HG03354 (cell line): Measurements from ENCODE around the gene ALDH3A2.
"Not testable (repeated sequence)": the region's sequence is repeated elsewhere in the genome, so short reads cannot be mapped to it uniquely, and the experiment has no call there.

Source experiments
- ATAC-seq: cut with Tn5 transposase; IDR thresholded peaks from one replicate; pipeline ENCODE4 v1.9.1; 2021; ENCODE audit warnings: mild to moderate bottlenecking; ENCODE audit not compliant: unreplicated experiment, poor library complexity, severe bottlenecking

Gene ALDH3A2

DNA sequence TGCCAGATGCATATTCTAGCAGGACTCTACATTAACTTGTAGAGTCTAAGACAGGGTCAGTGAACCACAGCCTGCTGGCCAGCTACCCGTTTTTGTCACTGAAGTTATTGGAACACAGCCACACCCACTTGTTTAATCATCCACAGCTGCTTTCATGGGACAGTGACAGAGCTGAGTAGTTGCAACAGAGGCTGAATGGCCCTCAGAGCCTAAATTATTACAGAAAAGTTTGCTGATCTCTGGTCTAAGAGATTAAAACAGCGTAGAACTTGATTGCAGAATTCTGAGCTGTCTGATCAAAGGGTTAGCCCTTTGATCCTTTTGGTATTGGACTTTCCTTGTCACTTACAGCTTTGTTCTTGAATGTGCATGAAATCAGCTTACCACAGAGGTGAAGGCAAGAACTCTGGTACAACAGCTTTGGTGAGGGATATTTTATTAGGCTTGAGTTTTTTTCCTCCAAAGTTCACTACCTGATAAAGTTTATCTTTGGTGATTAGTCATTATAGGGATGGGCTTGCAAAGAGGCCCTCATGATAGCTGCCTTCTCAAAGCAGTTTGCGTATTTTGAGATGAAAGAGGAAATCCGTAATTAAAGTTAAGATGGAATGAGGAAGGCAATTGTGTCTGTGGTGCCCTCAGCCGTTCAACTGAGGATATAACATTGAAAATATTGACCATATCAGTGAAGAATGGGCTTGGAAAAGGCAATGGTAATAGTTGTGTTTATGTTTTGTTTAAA lies 23.6 kb downstream of the ALDH3A2 start:
- ATAC-seq = no peak

DNA sequence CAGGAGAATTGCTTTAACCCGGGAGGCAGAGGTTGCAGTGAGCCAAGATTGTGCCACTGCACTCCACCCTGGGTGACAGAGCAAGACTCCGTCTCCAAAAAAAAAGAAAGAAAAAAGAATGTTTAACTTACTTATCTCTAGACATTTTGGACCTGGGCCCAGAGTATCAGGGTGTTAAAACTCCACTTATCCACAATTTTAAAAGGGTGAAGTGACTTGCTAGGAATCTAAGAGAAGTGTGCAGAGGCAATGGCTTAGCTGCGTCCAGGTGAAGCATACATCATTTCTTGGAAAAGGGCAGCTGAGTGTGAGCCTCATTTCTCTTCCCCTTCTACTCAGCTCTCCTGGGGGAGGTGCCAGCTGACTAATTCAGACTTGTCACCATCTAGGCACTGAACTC lies 25.1 kb downstream of the ALDH3A2 start:
- ATAC-seq = no peak

DNA sequence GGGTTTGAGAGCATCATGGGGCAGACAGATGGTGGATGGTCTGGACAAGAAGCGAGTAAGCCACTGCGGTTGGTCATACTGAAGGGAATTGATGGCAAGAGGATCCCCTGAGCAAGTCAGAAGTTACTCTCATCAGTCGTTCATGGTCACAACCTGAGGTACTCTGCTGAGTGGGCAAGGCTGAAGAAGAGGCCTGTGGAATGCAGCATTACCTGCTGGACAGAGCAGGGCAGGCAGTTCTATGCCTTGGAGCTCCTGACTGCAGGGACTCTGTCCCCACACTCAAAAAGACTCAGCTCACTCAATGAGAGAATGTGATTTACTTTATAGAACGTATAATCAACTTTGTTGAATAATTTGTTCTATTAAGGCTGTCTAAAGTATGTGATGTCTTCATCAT lies 28.3 kb downstream of the ALDH3A2 start:
- no peak for ATAC-seq

DNA sequence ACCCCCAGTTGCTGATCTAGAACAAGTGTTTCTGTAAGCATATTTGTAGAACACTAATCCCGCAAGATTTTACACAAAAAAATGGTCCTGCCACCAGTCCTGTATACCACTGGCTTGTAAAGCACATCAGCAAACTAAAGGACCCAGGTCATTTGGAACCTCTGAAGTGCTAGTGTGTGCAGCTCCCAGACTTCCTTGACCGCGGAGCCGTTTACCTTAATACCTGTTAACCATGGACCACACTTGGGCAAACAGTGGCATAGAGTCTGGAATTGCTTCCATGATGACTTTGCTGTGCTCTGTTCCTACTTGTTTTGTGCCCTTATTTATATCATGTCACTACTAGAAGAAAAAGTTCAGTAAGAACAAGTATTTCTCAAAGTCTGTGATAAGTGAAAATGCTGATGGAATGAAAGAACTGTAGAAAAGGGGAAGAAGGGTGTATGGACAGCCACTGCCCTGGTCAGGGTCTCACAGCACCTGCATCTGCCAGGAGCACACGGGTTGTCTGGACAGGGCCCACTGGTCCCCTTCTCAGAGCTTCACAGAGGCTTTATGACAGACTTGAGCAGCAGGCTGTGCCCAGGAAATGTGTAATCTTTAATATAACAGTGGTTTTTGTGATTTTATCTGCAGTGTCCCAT lies 29.3 kb downstream of the ALDH3A2 start:
- ATAC-seq = no peak

DNA sequence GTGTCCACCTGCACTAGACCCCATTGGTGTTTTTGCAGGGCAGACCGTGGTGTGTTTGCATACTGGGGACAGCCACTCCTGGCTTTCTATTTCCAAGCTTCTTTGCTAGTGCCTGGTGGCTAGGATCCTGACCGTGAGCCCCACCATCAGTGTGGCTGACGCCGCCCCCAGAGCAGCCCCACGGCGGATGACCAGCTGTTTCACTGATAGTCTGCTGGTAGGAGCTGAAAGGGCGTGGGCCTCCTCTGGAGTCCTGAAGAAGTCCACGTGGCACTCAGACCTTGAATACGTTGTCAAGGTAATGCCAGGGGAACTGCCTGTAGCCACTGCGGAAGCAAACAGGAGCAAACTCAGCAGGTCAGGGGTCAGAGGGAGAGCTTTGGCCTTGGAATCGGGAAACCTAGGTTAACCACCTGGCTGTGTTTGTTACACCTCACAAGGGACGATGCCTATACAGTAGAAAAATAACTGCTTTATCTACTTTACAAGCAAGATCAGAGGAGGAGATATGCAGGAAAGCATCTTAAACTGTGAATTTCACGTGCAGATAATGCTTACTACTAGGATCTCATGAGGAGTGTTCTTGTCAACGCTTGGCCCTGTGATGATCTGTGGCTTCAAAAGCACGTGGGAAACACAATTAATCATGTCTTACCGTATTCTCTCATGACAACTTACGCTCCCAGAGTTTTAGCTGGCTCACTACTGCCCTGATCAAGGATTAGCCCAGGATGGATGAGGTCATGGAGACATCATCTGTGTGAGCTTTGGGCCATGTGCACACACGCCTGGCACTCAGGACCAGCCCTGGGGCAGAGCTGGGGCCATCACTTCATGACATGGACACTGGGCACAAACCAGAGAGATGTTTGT lies 30.3 kb downstream of the ALDH3A2 start:
- no peak for ATAC-seq

DNA sequence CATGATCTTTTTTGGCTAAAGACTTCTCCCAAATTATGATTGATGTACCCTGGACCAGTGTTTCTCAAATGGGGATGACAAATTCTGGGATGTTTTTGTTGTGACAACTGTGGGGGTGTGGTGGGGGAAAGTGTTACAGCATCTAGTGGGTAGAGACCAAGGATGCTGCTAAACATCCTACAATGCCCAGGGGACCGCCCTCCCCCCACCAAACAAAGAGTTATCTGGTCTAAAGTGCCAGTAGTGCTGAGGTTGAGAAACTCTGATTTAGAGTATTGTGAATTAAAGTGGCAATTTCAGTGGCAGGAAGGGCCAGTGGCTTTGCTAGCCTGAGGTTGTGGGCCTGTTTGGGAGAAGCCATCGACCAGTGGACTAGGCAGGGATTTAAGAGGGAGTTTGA lies 34.6 kb downstream of the ALDH3A2 start:
- no peak for ATAC-seq

DNA sequence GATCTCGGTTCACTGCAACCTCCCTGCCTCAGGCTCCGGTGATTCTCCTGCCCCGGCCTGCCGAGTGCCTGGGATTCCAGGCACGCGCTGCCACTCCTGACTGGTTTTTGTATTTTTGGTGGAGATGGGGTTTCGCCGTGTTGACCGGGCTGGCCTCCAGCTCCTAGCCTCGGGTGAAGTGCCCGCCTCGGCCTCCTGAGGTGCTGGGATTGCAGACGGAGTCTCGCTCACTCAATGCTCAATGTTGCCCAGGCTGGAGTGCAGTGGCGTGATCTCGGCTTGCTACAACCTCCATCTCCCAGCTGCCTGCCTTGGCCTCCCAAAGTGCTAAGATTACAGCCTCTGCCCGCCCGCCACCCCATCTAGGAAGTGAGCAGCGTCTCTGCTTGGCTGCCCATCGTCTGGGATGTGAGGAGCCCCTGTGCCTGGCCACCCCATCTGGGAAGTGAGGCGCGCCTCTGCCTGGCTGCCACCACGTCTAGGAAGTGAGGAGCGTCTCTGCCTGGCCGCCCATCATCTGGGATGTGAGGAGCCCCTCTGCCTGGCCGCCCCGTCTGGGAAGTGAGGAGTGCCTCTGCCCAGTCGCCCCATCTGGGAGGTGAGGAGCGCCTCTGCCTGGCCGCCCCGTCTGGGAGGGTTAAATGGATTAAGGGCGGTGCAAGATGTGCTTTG lies 36.5 kb downstream of the ALDH3A2 start:
- not testable (repeated sequence) for ATAC-seq

DNA sequence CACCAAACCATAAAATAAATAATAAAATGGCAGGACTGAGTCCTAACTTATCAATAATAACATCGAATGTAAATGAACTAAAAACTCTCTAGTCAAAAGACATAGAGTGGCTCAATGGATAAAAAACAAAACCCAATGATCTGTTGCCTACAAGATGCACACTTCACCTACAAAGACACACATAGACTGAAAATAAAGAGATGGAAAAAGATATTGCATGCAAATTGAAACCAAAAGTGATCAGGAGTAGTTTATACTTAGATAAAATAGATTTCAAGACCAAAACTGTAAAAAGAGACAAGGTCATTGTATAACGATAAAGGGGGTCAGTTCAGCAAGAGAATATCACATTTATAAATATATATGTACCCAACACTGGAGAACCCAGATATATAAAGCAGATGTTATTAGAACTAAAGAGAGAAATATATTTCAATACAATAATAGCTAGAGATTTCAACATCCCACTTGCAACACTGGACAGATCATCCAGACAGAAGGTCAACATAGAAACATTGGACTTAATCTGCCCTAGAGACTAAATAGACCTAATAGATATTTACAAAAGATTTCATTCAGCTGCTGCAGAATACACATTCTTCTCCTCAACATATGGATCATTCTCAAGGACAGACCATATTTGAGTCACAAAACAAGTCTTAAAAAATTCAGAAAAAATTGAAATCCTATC lies 38.0 kb downstream of the ALDH3A2 start:
- ATAC-seq = no peak

DNA sequence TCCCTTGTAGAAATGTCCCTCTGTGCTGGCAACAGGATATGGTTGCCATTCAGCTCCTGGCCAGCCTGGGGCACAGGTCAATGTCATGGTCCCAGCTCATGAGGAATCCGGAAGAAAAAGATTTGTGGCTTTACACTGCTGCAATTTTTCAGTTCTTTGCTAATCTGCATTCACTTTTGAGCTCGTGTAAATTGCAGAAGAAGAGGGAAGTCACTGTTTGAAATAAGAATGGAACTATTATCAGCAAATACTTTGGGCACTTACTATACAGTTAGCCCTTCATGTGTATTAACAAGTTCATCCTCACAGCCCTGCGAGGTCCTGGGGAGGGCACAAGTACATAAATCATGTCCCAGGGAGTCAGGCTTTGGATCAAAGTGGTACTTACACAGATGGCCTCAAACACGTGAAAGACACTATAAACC lies 53.7 kb downstream of the ALDH3A2 start:
- no peak for ATAC-seq

DNA sequence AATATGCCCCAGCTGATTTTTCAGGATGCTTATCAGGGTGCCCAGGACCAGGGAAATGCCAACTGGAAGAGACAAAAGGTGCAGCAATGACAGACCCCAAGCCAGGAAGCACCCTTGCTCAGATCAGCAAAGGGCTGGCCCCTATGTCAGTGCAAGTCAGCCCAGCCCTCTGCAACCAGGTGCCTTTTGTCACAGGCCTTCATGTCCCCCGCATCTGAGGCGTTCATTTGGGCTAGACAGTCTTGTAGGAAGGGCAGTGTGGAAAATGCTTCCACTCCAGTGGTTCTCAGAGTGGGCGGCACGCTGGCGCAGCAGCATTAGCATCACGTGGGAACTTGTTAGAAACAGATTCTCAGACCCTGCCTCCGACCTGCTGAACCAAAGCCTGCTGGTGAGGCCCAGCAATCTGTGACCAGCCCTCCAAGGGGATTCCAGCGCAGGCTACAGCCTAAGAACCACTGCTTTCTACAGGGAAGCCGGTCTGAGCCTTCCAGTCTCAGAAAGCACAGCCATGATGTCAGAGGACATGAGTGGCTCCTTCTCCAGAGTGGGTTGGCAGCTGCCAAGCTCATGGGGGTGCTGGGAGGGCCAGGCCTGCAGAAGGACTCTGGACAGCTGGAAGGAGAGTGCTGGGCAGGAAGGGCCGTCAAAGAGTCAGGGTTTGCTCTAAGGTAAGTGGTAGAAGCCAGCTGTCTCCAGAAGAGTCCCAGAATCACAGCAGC lies 54.7 kb downstream of the ALDH3A2 start:
- no peak for ATAC-seq

DNA sequence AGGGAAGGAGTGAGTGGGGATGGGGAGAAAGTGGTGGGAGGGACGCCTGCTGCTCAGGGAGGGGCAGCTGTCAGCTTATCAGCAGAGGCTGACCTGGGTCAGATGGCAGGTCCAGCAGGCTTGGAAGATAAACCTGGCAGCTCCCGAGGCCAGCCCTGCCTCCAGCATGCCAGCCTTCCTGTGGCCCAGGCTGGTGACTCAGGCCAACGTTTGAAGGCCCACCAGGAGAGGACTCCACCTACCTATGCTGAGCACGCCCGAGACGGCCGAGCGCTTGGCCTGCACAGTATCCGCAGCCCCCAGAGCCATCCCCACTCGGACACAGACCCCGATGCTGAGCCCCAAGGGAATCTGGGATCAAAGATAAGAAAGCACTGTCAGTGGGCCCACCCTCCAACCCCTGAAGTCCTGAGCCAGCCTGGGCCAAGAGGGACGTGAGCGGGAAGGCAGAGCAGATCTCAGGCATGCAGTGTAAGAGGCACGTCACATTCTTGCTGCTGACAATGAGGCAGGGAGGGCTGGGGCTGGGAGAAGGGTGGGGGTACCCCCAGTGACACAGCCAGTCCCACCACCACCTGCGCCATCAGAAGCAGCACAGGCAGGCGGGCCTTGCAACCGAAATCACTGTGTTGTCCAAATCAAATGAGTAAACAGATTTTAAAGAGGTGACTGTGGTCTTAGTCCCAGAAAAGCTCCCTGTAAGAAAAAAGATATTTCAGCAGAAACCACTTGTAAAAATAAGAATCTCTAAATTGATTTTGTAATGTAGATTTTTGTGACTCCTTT lies 55.5 kb downstream of the ALDH3A2 start:
- no peak for ATAC-seq

DNA sequence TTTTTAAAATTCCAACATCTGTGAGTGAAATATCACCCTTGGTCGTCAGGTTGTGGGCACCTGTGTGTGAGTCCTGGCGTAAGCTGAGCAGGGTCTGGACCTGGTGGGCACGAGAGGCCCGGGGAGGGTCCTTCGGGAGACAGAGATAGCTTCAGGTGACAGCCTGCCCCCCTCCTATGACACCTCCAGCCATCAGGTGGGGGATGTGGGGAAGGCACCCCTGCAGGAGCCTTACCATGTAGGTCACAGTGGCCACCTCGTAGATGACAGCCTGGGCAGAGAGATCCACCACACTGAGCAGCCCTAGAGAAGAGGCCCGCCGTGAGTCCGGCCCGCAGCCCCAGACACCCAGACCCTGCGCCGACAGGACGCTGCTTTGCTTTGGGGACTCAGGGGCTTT lies 56.6 kb downstream of the ALDH3A2 start:
- no peak for ATAC-seq

DNA sequence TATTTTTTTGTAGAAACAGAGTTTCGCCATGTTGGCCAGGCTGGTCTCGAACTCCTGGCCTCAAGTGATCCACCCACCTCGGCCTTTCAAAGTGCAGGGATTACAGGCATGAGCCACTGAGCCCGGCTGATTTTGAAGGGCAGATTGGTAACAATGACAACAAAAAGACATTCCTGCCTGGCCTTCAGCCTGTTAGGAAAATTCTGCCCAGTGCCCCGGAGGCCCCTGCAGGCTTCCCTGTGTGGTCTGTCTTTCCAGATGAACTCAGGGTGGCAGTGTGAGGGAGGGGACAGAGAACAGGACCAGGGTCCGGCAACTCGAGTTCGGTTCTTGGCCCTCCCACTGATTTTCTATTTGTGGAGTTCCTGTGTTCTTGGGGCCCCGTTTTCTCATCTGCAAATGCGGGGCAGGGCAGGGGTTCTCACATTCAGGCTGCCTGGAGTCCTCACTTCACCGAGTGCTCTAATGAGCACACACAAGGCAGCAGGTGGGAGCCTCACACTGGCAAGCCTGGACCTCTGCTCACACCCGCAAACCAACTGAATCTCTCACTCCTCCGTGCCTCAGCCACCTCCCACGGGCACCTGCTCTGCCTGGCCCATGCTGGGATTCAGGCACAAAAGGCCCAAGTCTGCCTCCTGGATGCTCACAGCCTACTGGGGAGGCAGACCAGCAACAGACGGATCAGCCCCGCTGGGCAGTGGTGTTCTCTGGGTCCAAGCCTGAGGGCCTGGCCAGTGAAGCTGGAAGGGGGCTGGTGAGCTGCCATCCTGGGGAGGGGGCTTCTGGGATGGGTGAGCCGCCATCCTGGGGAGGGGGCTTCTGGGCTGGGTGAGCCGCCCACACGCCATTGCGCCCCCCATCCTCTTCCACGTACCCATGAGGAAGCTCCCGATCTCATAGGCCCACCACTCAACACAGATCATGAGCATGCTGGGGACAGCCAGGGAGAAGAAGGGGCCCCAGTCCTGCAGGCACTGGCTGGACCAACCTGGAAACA lies 57.5 kb downstream of the ALDH3A2 start:
- ATAC-seq = no peak

DNA sequence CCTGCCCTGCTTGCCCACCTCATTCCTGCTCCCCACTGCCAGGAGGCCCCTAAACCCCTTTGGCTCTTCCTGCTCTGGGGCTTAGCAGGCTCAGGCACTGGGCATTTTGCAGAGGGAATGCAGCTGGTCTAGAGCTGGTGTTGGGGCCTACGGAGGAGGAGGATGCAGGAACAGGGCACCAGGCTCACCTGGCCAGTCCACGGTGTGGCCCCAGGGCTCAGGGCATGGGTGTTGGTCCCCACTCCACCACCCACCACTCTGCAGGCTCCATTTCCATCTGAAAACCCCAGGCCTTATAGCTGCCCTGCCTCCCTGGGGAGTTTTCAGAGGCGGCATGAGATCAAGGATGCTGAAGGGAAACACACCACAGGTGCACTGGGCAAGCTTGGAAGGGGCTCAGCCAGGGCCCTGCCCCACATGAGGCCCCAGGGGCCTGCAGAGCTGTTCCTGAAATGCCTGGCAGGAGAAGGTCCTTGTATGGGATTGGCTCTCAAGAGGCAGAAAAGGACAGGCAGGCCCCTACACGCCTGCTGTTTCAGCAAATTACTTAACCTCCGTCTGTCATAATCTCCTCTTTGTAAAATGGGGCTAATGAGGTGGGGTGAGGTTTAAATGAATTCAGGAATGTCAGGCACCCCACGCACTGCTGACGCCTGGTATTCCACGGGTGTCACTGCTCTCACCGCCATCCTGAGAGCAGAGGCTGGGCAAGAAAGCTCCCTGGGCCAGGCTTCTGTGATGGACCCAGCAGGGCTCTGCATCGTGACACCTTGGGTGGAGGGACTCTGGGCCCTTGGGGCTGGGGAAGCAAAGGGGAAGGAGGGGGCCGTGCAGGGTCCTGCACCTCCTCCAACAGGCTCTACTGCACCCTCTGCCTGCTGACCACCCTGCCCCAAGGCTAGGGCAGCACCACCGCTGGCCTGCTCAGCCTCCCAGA lies 58.5 kb downstream of the ALDH3A2 start:
- no peak for ATAC-seq

DNA sequence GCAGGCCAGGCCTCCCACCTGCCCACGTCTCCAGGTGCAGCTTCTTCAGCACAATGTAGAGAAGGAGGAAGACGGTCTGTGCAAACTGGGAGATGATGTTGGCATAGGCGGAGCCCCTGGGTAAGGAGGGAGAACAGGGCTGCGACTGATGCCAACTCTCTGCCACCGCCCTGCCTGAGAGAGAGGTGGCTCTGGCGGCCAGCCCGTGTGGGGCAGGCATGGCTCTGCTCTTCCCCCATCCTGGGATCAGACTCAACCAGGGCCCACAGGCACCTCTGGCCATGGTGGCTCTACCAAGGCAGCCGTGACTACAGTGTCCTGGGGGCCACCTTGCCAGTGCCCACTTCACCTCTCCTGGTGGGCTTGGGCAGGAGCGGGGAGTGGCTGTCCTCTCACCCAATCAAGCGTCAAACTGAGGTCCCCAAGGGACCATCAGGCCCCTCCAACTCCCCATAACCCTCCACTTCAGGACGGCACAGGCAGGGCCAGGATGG lies 59.2 kb downstream of the ALDH3A2 start:
- ATAC-seq = no peak
